HG02840 (cell line): Measurements from ENCODE around the gene TAF6.

Experiments used
- ATAC-seq: cut with Tn5 transposase; IDR thresholded peaks from one replicate; pipeline ENCODE4 v1.9.1; 2021; ENCODE audit warnings: mild to moderate bottlenecking, moderate library complexity, moderate number of reproducible peaks; ENCODE audit not compliant: unreplicated experiment, low FRiP score

Gene TAF6

GRCh38 chr7:100075418-100075817, 43.7 kb downstream of the TAF6 start:
- no peak for ATAC-seq

DNA sequence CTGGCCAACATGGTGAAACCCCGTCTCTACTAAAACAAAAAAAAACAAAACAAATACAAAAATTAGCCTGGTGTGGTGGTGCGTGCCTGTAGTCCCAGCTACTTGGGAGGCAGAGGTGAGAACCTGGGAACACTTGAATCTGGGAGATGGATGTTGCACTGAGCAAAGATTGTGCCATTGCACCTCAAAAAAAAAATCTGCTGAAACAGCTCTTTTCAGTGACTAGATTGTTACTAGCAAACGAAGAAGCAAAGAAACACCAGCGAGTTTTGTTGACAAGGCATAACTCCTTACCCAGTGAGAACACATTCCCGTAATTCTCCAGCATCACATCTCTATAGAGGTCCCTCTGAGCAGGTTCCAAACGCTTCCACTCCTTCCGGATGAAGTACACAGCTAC, 44.3 kb downstream of the TAF6 start:
- ATAC-seq = no peak

- no peak for ATAC-seq
Observed at GRCh38 chr7:100072462-100072861, 46.7 kb downstream of the TAF6 start.

DNA sequence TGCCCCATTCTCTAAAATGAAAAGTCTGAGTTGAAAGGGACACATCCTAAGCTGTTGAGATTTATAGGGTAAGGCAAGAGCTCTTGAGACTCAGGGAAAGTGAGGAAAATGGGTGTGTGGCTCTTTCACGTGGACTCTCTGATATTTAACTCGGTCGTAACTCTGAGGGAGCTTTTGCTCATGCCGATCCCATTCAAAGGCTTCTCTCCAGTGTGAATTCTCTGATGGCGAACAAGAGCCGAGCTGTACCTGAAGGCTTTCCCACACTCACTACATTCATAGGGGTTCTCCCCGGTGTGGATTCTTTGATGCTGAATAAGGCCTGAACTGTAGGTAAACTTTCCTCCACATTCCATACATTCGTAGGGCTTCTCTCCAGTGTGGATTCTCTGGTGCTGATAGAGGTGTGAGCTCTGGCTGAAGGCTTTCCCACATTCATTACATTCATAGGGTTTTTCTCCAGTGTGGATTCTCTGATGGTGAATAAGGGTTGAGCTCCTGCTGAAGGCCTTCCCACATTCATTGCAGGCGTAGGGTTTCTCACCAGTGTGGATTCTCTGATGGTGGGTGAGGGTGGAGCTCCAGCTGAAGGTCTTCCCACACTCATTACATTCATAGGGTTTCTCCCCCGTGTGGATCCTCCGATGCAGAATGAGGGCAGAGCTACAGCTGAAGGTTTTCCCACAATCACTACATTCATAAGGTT, 48.0 kb downstream of the TAF6 start:
- no peak for ATAC-seq

DNA sequence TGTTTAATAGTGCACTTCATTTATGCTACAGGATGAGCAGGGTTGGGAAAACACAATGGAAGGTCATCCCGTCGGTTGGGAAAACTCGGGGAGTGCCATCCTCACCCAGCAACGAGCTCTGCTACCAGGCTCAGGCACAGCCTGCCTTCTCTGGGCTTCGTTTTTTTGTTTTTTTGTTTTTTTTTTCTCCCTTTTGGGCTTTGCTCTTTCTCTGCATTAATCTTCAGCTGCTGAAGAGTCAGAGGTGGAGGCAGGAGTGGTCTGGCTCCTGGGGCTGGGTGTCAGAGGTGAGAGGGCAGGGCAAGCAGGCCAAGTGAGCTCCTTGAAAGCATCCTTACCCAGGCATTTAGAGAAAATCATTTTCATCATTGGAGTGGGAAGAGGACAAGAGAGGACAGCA, 49.2 kb downstream of the TAF6 start:
- ATAC-seq = no peak

GRCh38 chr7:100066953-100067352, 52.2 kb downstream of the TAF6 start:
- no peak for ATAC-seq

GRCh38 chr7:100065452-100066186, 53.5 kb downstream of the TAF6 start:
- ATAC-seq = no peak

DNA sequence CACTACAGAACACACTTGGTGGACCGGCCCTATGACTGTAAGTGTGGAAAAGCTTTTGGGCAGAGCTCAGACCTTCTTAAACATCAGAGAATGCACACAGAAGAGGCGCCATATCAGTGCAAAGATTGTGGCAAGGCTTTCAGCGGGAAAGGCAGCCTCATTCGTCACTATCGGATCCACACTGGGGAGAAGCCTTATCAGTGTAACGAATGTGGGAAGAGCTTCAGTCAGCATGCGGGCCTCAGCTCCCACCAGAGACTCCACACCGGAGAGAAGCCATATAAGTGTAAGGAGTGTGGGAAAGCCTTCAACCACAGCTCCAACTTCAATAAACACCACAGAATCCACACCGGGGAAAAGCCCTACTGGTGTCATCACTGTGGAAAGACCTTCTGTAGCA, 55.0 kb downstream of the TAF6 start:
- no peak for ATAC-seq

GRCh38 chr7:100063376-100063775, 55.8 kb downstream of the TAF6 start:
- no peak for ATAC-seq

DNA sequence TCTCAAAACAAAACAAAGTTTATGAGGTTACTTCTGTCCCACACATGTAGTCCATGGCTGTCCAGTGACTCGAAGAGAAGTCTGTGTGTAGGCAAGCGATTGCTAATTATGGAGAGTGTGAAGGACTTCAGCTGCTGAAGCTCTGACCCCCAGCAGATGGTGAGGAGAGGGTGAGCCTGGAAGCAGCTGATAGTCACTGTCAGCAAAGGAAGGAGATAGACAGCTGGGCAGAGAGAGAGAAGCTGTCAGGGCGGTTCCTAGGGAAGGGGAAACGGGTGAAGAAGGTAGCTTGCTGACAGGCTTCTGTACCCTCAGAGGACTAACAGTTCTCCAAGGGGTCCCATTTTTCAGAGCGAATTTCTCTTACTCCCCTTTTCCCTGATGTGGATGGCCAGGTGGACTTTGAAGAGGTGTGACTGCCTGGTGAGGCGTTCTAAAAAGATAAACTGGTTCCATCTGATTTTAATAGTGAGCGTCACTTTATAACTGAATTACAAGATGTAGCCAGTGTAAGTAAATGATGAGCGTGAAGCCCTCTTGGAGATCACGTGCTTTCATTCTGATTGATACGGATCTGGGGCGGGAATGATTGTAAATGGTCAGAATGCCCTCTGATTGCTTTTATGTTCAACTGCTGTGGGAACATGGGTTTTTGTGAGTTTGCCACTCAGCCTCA, 57.5 kb downstream of the TAF6 start:
- ATAC-seq = no peak

GRCh38 chr7:100059251-100059739, 59.9 kb downstream of the TAF6 start:
- ATAC-seq = no peak
